GM19035 (cell line): Measurements from ENCODE around the gene ARID4B.
"Not testable (repeated sequence)": the region's sequence is repeated elsewhere in the genome, so short reads cannot be mapped to it uniquely, and the experiment has no call there.

Experiments
- ATAC-seq: cut with Tn5 transposase; IDR thresholded peaks from one replicate; pipeline ENCODE4 v1.9.1; 2021; ENCODE audit not compliant: unreplicated experiment

Gene ARID4B

GRCh38 chr1:235327559-235328270 is at the start of gene ARID4B:
Gene ARID4B, minus strand, starts transcription at chr1:235328179. Its CDS starts 1,260 bp downstream, at chr1:235326919.
- peak; percentile 9 for ATAC-seq

GRCh38 chr1:235375919-235376605 is 48.1 kb upstream of the ARID4B start:
- ATAC-seq: no peak

GRCh38 chr1:235369802-235370201 is 41.8 kb upstream of the ARID4B start:
- no peak for ATAC-seq

- ATAC-seq: no peak
These were observed 40.4 kb upstream of the ARID4B start for GRCh38 chr1:235368428-235368827.

GRCh38 chr1:235367000-235367908 is 39.3 kb upstream of the ARID4B start, which contains the start of gene TBCE:
Gene TBCE, plus strand, starts transcription at chr1:235367427. Its CDS starts 12,623 bp downstream, at chr1:235380050.
- peak; percentile 100 for ATAC-seq

GRCh38 chr1:235366286-235366685 is 38.3 kb upstream of the ARID4B start:
- no peak for ATAC-seq

GRCh38 chr1:235364189-235364588 is 36.2 kb upstream of the ARID4B start:
- not testable (repeated sequence) for ATAC-seq

GRCh38 chr1:235358899-235359298 is 30.9 kb upstream of the ARID4B start:
- no peak for ATAC-seq

GRCh38 chr1:235357485-235358373 is 29.8 kb upstream of the ARID4B start:
- no peak for ATAC-seq

GRCh38 chr1:235351898-235352297 is 23.9 kb upstream of the ARID4B start:
- no peak for ATAC-seq

- ATAC-seq: no peak
These were observed 23.5 kb upstream of the ARID4B start for GRCh38 chr1:235351441-235351840.

GRCh38 chr1:235343726-235344125 is 15.7 kb upstream of the ARID4B start:
- ATAC-seq: no peak

GRCh38 chr1:235342471-235342870 is 14.5 kb upstream of the ARID4B start:
- ATAC-seq: no peak

GRCh38 chr1:235342039-235342438 is 14.1 kb upstream of the ARID4B start:
- no peak for ATAC-seq

GRCh38 chr1:235341334-235341733 is 13.4 kb upstream of the ARID4B start:
- ATAC-seq: no peak

- ATAC-seq: no peak
These were observed 11.8 kb upstream of the ARID4B start for GRCh38 chr1:235339746-235340145.

GRCh38 chr1:235336903-235337302 is 8.9 kb upstream of the ARID4B start:
- no peak for ATAC-seq

GRCh38 chr1:235331401-235331800 is 3.4 kb upstream of the ARID4B start:
- ATAC-seq: no peak

GRCh38 chr1:235330918-235331285 is 2.9 kb upstream of the ARID4B start:
- ATAC-seq: no peak

GRCh38 chr1:235329139-235329902 is 1.3 kb upstream of the ARID4B start:
- ATAC-seq: peak; percentile 22
